OCI-LY1 (cell line): ENCODE results near the gene TXLNG.

Experiments
- H2AFZ ChIP-seq: fragments of 200-600 bp; sonication (generic), shearing (Covaris generic); 2 replicates; pipeline ENCODE4 v1.6.0; 2014; ENCODE audit warnings: antibody characterized with exemption, mild to moderate bottlenecking, low read length
- H3F3A ChIP-seq: fragments of 200-600 bp; sonication (generic), shearing (Covaris generic); 2 replicates; pipeline ENCODE4 v1.6.0; 2014; ENCODE audit warnings: mild to moderate bottlenecking, antibody characterized with exemption, low read length, moderate library complexity; ENCODE audit not compliant: insufficient read depth
- H3K27ac ChIP-seq: fragments of 200-600 bp; sonication (generic); 2 replicates; pipeline ENCODE4 v1.5.1; 2014; ENCODE audit warnings: low read length, mixed run types, mild to moderate bottlenecking, low read depth; ENCODE audit not compliant: poor library complexity, severe bottlenecking
- H3K27me3 ChIP-seq: fragments of 200-600 bp; sonication (generic); 2 replicates; pipeline ENCODE4 v1.6.0; 2014; ENCODE audit warnings: antibody characterized with exemption, mild to moderate bottlenecking, low read length, moderate library complexity; ENCODE audit not compliant: insufficient read depth
- H3K36me3 ChIP-seq: fragments of 200-600 bp; sonication (generic); 2 replicates; pipeline ENCODE4 v1.6.1; 2014; ENCODE audit warnings: mild to moderate bottlenecking, antibody characterized with exemption, low read length, moderate library complexity, mixed read lengths; ENCODE audit not compliant: insufficient read depth
- H3K4me1 ChIP-seq: fragments of 200-600 bp; sonication (generic); 2 replicates; pipeline ENCODE4 v1.5.1; 2014; ENCODE audit warnings: mild to moderate bottlenecking, low read length, moderate library complexity; ENCODE audit not compliant: insufficient read depth, severe bottlenecking
- H3K4me2 ChIP-seq: fragments of 200-600 bp; sonication (generic), shearing (Covaris generic); 2 replicates; pipeline ENCODE4 v1.6.1; 2014; ENCODE audit warnings: low read length
- H3K4me3 ChIP-seq: fragments of 200-600 bp; sonication (generic); 2 replicates; pipeline ENCODE4 v1.5.1; 2014; ENCODE audit warnings: low read length, low read depth, mild to moderate bottlenecking, mixed read lengths; ENCODE audit not compliant: poor library complexity, severe bottlenecking
- H3K79me2 ChIP-seq: fragments of 200-600 bp; shearing (Covaris generic); 2 replicates; pipeline ENCODE4 v1.6.1; 2016; ENCODE audit warnings: mixed run types, low read length, mixed read lengths; ENCODE audit not compliant: insufficient read depth
- H3K9ac ChIP-seq: fragments of 200-600 bp; sonication (generic), shearing (Covaris generic); 2 replicates; pipeline ENCODE4 v1.6.1; 2014; ENCODE audit warnings: mild to moderate bottlenecking, low read length, mixed read lengths
- H3K9me2 ChIP-seq: fragments of 200-600 bp; sonication (generic), shearing (Covaris generic); 2 replicates; pipeline ENCODE4 v1.6.1; 2014; ENCODE audit warnings: low read depth, mild to moderate bottlenecking, low read length, mixed read lengths
- H3K9me3 ChIP-seq: fragments of 200-600 bp; shearing (Covaris generic); 2 replicates; pipeline ENCODE4 v1.6.1; 2014; ENCODE audit warnings: low read length, mixed read lengths
- H4K20me1 ChIP-seq: fragments of 200-600 bp; sonication (generic), shearing (Covaris generic); 2 replicates; pipeline ENCODE4 v1.6.0; 2016; ENCODE audit warnings: mild to moderate bottlenecking, low read length; ENCODE audit not compliant: insufficient read depth
- EZH2 ChIP-seq: fragments of 200-600 bp; sonication (generic), shearing (Covaris generic); IDR thresholded peaks from 2 replicates; pipeline ENCODE4 v1.8.0; 2017; ENCODE audit warnings: borderline replicate concordance, mixed run types, mild to moderate bottlenecking, antibody characterized with exemption, low read length, moderate library complexity, mixed read lengths
- TF ChIP-seq, protein P1 (sequence below): fragments of 200-600 bp; sonication (generic), shearing (Covaris generic); IDR thresholded peaks from 2 replicates; pipeline ENCODE4 v1.5.1; 2017; ENCODE audit warnings: mild to moderate bottlenecking, antibody characterized with exemption, low read length, moderate library complexity, mixed read lengths

Gene TXLNG

GRCh38 chrX:16770970-16771482, 15.2 kb upstream of the TXLNG start:
- no peaks in the 10 kb centered on the region for H3K9me2 ChIP-seq
- H3F3A ChIP-seq = no peaks in the 10 kb centered on the region
- H3K27me3 ChIP-seq = no peaks in the 10 kb centered on the region
- no peak overlapping the region for H3K4me2 ChIP-seq
- H3K9ac ChIP-seq = no peak overlapping the region
- H4K20me1 ChIP-seq = no peaks in the 10 kb centered on the region
- no peaks in the 10 kb centered on the region for H3K9me3 ChIP-seq
- no peaks in the 10 kb centered on the region; the same call in 1 of the 2 replicates for H3K36me3 ChIP-seq
- H3K79me2 ChIP-seq = no peaks in the 10 kb centered on the region
- H3K4me1 ChIP-seq = peaks cover 4% of the 10 kb centered on the region
- H2AFZ ChIP-seq = no peak overlapping the region
- TF ChIP-seq EZH2 = no peak
- TF ChIP-seq, protein P1, sequence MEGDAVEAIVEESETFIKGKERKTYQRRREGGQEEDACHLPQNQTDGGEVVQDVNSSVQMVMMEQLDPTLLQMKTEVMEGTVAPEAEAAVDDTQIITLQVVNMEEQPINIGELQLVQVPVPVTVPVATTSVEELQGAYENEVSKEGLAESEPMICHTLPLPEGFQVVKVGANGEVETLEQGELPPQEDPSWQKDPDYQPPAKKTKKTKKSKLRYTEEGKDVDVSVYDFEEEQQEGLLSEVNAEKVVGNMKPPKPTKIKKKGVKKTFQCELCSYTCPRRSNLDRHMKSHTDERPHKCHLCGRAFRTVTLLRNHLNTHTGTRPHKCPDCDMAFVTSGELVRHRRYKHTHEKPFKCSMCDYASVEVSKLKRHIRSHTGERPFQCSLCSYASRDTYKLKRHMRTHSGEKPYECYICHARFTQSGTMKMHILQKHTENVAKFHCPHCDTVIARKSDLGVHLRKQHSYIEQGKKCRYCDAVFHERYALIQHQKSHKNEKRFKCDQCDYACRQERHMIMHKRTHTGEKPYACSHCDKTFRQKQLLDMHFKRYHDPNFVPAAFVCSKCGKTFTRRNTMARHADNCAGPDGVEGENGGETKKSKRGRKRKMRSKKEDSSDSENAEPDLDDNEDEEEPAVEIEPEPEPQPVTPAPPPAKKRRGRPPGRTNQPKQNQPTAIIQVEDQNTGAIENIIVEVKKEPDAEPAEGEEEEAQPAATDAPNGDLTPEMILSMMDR = no peak
- no peak overlapping the region for H3K4me3 ChIP-seq
- H3K27ac ChIP-seq = no peak overlapping the region

GRCh38 chrX:16771483-16772398, 14.5 kb upstream of the TXLNG start:
- Histone ChIP-seq H3K9ac (no peak overlapping the region), H2AFZ (no peak overlapping the region), H3K4me3 (no peak overlapping the region), H3K27ac (no peak overlapping the region), H3F3A (no peaks in the 10 kb centered on the region), H4K20me1 (no peaks in the 10 kb centered on the region), H3K9me3 (no peaks in the 10 kb centered on the region), H3K4me2 (no peak overlapping the region), H3K27me3 (no peaks in the 10 kb centered on the region), H3K9me2 (no peaks in the 10 kb centered on the region), H3K79me2 (no peaks in the 10 kb centered on the region), H3K4me1 (peaks cover 4% of the 10 kb centered on the region), H3K36me3 (no peaks in the 10 kb centered on the region; the same call in 1 of the 2 replicates)
- TF ChIP-seq EZH2 = no peak
- TF ChIP-seq, protein P1 = no peak

- Histone ChIP-seq H3K36me3 (no peaks in the 10 kb centered on the region; the same call in 1 of the 2 replicates), H4K20me1 (no peaks in the 10 kb centered on the region), H3K27me3 (no peaks in the 10 kb centered on the region), H3K9me2 (no peaks in the 10 kb centered on the region), H3K9ac (no peak overlapping the region), H2AFZ (no peak overlapping the region), H3K4me1 (peaks cover 4% of the 10 kb centered on the region), H3F3A (no peaks in the 10 kb centered on the region), H3K79me2 (no peaks in the 10 kb centered on the region), H3K4me3 (no peak overlapping the region), H3K9me3 (no peaks in the 10 kb centered on the region), H3K27ac (no peak overlapping the region), H3K4me2 (no peak overlapping the region)
- no peak for TF ChIP-seq EZH2
- TF ChIP-seq, protein P1 = no peak
These were observed 13.8 kb upstream of the TXLNG start for GRCh38 chrX:16772460-16772859.
